Stimulated activated naive CD8-positive, alpha-beta T cell treated with anti-CD3 and anti-CD28 coated beads, Interleukin-15, Interleukin-2, amounts not matched to agents 100 U/mL and 50 U/mL, for 24 hours (primary cell): ENCODE results near the gene PPP1R12B.
"Not testable (repeated sequence)": the region's sequence is repeated elsewhere in the genome, so short reads cannot be mapped to it uniquely, and the experiment has no call there.

Experiments used
- ATAC-seq: fragments of 150-1000 bp; cut with Tn5 transposase; one replicate; pipeline ENCODE4 v1.10.0; 2021
- DNase-seq: peaks from one replicate; pipeline ENCODE4 v3.0.0; 2021

Gene PPP1R12B

GRCh38 chr1:202488178-202488649, 139.7 kb downstream of the PPP1R12B start:
- DNase-seq = not testable (repeated sequence)
- ATAC-seq = peak; percentile 89

GRCh38 chr1:202489101-202489500, 140.6 kb downstream of the PPP1R12B start:
- not testable (repeated sequence) for ATAC-seq

GRCh38 chr1:202493112-202493511, 144.6 kb downstream of the PPP1R12B start:
- ATAC-seq, DNase-seq: not testable (repeated sequence)

More at GRCh38 chr1:202489101-202489500, 140.6 kb downstream of the PPP1R12B start:
- DNase-seq = not testable (repeated sequence)

- no peak for ATAC-seq
- no peak for DNase-seq
Measured at GRCh38 chr1:202498542-202498941, 150.0 kb downstream of the PPP1R12B start.

- ATAC-seq, DNase-seq: not testable (repeated sequence)
Measured at GRCh38 chr1:202499997-202500396, 151.5 kb downstream of the PPP1R12B start.

GRCh38 chr1:202501281-202501680, 152.8 kb downstream of the PPP1R12B start:
- DNase-seq = no peak
- ATAC-seq = no peak

- no peak for ATAC-seq
- DNase-seq = no peak
Measured at GRCh38 chr1:202505356-202505755, 156.9 kb downstream of the PPP1R12B start.

GRCh38 chr1:202505880-202506575, 157.5 kb downstream of the PPP1R12B start:
- not testable (repeated sequence) for ATAC-seq, DNase-seq

GRCh38 chr1:202508863-202509262, 160.4 kb downstream of the PPP1R12B start:
- ATAC-seq, DNase-seq: not testable (repeated sequence)

GRCh38 chr1:202513875-202514274, 165.4 kb downstream of the PPP1R12B start:
- ATAC-seq, DNase-seq: not testable (repeated sequence)

- DNase-seq (no peak), ATAC-seq (no peak)
Measured at GRCh38 chr1:202516434-202516877, 168.0 kb downstream of the PPP1R12B start.

GRCh38 chr1:202517146-202517545, 168.6 kb downstream of the PPP1R12B start:
- not testable (repeated sequence) for ATAC-seq, DNase-seq

- not testable (repeated sequence) for ATAC-seq, DNase-seq
Measured at GRCh38 chr1:202518180-202518579, 169.7 kb downstream of the PPP1R12B start.

- not testable (repeated sequence) for ATAC-seq, DNase-seq
Measured at GRCh38 chr1:202518905-202519304, 170.4 kb downstream of the PPP1R12B start.

- not testable (repeated sequence) for DNase-seq, ATAC-seq
Measured at GRCh38 chr1:202520129-202520856, 171.8 kb downstream of the PPP1R12B start.

GRCh38 chr1:202520857-202521216, 172.3 kb downstream of the PPP1R12B start:
- not testable (repeated sequence) for ATAC-seq, DNase-seq

GRCh38 chr1:202521484-202521883, 173.0 kb downstream of the PPP1R12B start:
- ATAC-seq, DNase-seq: not testable (repeated sequence)

- ATAC-seq (no peak), DNase-seq (no peak)
Measured at GRCh38 chr1:202521886-202522285, 173.4 kb downstream of the PPP1R12B start.

- ATAC-seq, DNase-seq: not testable (repeated sequence)
Measured at GRCh38 chr1:202526056-202526455, 177.6 kb downstream of the PPP1R12B start.

GRCh38 chr1:202528096-202528722, 179.7 kb downstream of the PPP1R12B start:
- DNase-seq = not testable (repeated sequence)

GRCh38 chr1:202530686-202531085, 182.2 kb downstream of the PPP1R12B start:
- DNase-seq, ATAC-seq: not testable (repeated sequence)

More at GRCh38 chr1:202528096-202528722, 179.7 kb downstream of the PPP1R12B start:
- not testable (repeated sequence) for ATAC-seq

GRCh38 chr1:202531472-202531811, 182.9 kb downstream of the PPP1R12B start:
- no peak for ATAC-seq

More at GRCh38 chr1:202531472-202531811, 182.9 kb downstream of the PPP1R12B start:
- DNase-seq = no peak
